HUDEP-2 (cell line): ENCODE measurements around the gene BOD1.

Source experiments
- DNase-seq, 76 experiments: peaks; one replicate each; lab custom pipeline; 2025; ENCODE audit not compliant: unreplicated experiment in 76 of 76; lab: John Stamatoyannopoulos, UW

Gene BOD1

GRCh38 chr5:173642191-173642816, 25.9 kb upstream of the BOD1 start:
- no peak for DNase-seq

- no peak for DNase-seq
These were observed 23.8 kb upstream of the BOD1 start for GRCh38 chr5:173640156-173640804.

GRCh38 chr5:173638126-173639040, 21.9 kb upstream of the BOD1 start:
- DNase-seq, result no peak

GRCh38 chr5:173637340-173637739, 20.9 kb upstream of the BOD1 start:
- DNase-seq, result no peak

GRCh38 chr5:173634465-173634983, 18.1 kb upstream of the BOD1 start:
- DNase-seq, result no peak

- no peak for DNase-seq
These were observed 16.9 kb upstream of the BOD1 start for GRCh38 chr5:173633304-173633703.

GRCh38 chr5:173631478-173631877, 15.0 kb upstream of the BOD1 start:
- DNase-seq, result no peak

GRCh38 chr5:173630724-173631365, 14.4 kb upstream of the BOD1 start:
- no peak for DNase-seq

GRCh38 chr5:173629628-173630027, 13.2 kb upstream of the BOD1 start:
- peak in 13 of 76 experiments; percentile 5 to 22 (median 12) for DNase-seq

- no peak for DNase-seq
These were observed 12.1 kb upstream of the BOD1 start for GRCh38 chr5:173628501-173628900.

- no peak for DNase-seq
These were observed 11.5 kb upstream of the BOD1 start for GRCh38 chr5:173627860-173628392.

GRCh38 chr5:173627271-173627670, 10.8 kb upstream of the BOD1 start:
- no peak for DNase-seq

GRCh38 chr5:173626505-173626820, 10.0 kb upstream of the BOD1 start:
- no peak for DNase-seq

GRCh38 chr5:173625673-173626504, 9.4 kb upstream of the BOD1 start:
- DNase-seq, result peak in 22 of 76 experiments; percentile 1 to 45 (median 16)

GRCh38 chr5:173625261-173625660, 8.8 kb upstream of the BOD1 start:
- DNase-seq, result no peak

GRCh38 chr5:173624282-173624681, 7.8 kb upstream of the BOD1 start:
- no peak for DNase-seq

GRCh38 chr5:173623789-173624188, 7.3 kb upstream of the BOD1 start:
- no peak for DNase-seq

- DNase-seq, result no peak
These were observed 6.9 kb upstream of the BOD1 start for GRCh38 chr5:173623296-173623771.

GRCh38 chr5:173622183-173623047, 6.0 kb upstream of the BOD1 start:
- no peak for DNase-seq
